ENCODE data around the gene MUC3A. TPM values are rescaled to one million over a fixed set of nuclear protein-coding genes. Genes with fewer than 3 reads are reported as not detected.
"Not testable (repeated sequence)": the region's sequence is repeated elsewhere in the genome, so short reads cannot be mapped to it uniquely, and the experiment has no call there.

The MUC3A gene
- total RNA-seq, 1 donor from 2014 or later: 2.0 TPM

- no peak overlapping the region for H3K27ac Mint-ChIP-seq
- no peak overlapping the region for H3K4me3 Mint-ChIP-seq
- no peak for DNase-seq (ENCODE audit: low spot score in 2 of 2, unreplicated experiment in 2 of 2)
- H3K9me3 Mint-ChIP-seq: peaks cover 5% of the 10 kb centered on the region
- TF ChIP-seq, protein P1, sequence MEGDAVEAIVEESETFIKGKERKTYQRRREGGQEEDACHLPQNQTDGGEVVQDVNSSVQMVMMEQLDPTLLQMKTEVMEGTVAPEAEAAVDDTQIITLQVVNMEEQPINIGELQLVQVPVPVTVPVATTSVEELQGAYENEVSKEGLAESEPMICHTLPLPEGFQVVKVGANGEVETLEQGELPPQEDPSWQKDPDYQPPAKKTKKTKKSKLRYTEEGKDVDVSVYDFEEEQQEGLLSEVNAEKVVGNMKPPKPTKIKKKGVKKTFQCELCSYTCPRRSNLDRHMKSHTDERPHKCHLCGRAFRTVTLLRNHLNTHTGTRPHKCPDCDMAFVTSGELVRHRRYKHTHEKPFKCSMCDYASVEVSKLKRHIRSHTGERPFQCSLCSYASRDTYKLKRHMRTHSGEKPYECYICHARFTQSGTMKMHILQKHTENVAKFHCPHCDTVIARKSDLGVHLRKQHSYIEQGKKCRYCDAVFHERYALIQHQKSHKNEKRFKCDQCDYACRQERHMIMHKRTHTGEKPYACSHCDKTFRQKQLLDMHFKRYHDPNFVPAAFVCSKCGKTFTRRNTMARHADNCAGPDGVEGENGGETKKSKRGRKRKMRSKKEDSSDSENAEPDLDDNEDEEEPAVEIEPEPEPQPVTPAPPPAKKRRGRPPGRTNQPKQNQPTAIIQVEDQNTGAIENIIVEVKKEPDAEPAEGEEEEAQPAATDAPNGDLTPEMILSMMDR (IDR thresholded peaks at IDR 0.05; ENCODE audit: unreplicated experiment): no peak
- no peaks in the 10 kb centered on the region for H3K36me3 Mint-ChIP-seq
- H3K27me3 Mint-ChIP-seq (ENCODE audit: low read depth): no peaks in the 10 kb centered on the region
- peaks cover 3% of the 10 kb centered on the region for H3K4me1 Mint-ChIP-seq
Observed at GRCh38 chr7:100911484-100911883, 37.9 kb upstream of the MUC3A start.

DNA sequence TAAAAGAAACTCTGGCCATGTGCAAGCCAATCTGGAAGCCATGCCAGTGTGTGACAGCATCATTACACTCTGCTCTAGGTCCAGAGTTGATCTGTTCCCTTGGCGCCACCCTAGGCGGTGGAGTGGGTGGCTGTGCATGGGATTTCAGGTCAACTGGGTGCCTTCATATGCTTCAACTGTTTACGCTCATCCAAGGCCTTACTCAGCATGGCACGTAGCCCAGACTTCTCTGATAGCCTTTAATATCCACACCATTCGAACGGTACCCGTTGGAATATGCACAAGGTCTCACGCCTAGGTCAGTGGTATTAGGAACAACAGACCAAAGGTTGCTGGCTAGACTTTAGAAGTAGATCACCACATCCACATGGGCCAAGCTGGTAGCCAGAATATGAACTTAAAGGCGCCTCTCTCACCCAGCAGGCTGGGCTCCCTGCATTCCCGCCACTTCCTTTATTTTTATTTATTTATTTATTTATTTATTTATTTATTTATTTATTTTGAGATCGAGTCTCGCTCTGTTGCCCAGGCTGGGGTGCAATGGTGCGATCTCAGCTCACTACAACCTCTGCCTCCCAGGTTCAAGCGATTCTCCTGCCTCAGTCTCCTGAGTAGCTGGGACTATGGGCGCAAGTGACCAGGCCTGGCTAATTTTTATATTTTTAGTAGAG, 35.0 kb upstream of the MUC3A start:
- H3K4me1 Mint-ChIP-seq: peaks cover 9% of the 10 kb centered on the region
- no peaks in the 10 kb centered on the region for H3K36me3 Mint-ChIP-seq
- DNase-seq (ENCODE audit: low spot score in 2 of 2, unreplicated experiment in 2 of 2): no peak
- no peaks in the 10 kb centered on the region for H3K27me3 Mint-ChIP-seq (ENCODE audit: low read depth)
- H3K27ac Mint-ChIP-seq: no peak overlapping the region
- TF ChIP-seq, protein P1 (IDR thresholded peaks at IDR 0.05; ENCODE audit: unreplicated experiment): no peak
- H3K4me3 Mint-ChIP-seq: no peak overlapping the region
- H3K9me3 Mint-ChIP-seq: no peaks in the 10 kb centered on the region

- Mint-ChIP-seq H3K4me1 (peaks cover 9% of the 10 kb centered on the region), H3K9me3 (no peaks in the 10 kb centered on the region), H3K27ac (no peak overlapping the region), H3K36me3 (no peaks in the 10 kb centered on the region), H3K4me3 (no peak overlapping the region), H3K27me3 (ENCODE audit: low read depth) (no peaks in the 10 kb centered on the region)
- TF ChIP-seq, protein P1 (IDR thresholded peaks at IDR 0.05; ENCODE audit: unreplicated experiment): no peak
- DNase-seq (ENCODE audit: low spot score in 2 of 2, unreplicated experiment in 2 of 2): no peak
Observed at GRCh38 chr7:100914879-100915447, 34.4 kb upstream of the MUC3A start.

DNA sequence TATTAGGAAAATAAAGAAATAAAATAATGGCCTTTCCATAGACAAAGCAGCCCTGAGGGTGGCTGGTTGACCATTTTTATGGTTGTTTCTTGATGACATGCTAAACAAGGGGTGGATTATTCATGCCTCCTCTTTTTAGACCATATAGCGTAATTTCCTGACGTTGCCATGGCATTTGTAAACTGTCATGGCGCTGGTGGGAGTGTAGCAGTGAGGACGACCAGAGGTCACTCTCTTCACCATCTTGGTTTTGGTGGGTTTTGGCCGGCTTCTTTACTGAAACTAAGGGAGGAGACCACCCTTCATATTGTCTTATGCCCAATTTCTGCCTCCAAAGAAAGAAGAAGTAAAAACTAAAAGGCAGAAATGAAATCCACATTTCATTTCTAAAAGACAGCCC, 30.0 kb upstream of the MUC3A start:
- H3K4me3 Mint-ChIP-seq; H3K36me3 Mint-ChIP-seq; H3K27me3 Mint-ChIP-seq (ENCODE audit: low read depth); DNase-seq (ENCODE audit: low spot score in 2 of 2, unreplicated experiment in 2 of 2); H3K27ac Mint-ChIP-seq; H3K9me3 Mint-ChIP-seq: not testable (repeated sequence)
- peaks cover 19% of the 10 kb centered on the region for H3K4me1 Mint-ChIP-seq

DNA sequence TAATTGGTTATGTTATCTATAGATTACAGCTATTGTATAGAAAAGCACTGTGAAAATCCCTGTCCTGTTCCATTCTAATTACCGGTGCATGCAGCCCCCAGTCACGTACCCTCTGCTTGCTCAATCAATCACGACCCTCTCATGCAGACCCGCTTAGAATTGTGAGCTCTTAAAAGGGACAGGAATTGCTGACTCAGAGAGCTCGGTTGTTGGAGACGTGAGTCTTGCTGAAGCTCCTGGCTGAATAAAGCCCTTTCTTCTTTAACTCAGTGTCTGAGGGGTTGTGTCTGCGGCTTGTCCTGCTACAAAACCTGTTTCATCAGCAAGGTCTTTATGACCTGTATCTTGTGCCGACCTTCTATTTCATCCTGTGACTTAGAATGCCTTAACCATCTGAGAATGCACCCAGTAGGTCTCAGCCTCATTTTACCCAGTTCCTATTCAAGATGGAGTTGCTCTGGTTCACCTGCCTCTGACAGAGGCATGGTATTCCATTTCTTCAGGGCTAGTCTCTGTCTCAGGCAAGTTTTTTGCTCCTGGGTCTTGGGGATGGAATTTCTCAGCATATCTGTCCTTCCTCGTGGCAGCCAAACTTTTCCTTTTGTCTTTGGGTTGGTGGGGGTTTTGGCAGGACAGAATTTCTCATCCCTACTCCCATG, 29.4 kb upstream of the MUC3A start:
- not testable (repeated sequence) for H3K9me3 Mint-ChIP-seq; H3K4me3 Mint-ChIP-seq; H3K36me3 Mint-ChIP-seq; DNase-seq (ENCODE audit: low spot score in 2 of 2, unreplicated experiment in 2 of 2); H3K27me3 Mint-ChIP-seq (ENCODE audit: low read depth); H3K27ac Mint-ChIP-seq
- peaks cover 19% of the 10 kb centered on the region for H3K4me1 Mint-ChIP-seq

- TF ChIP-seq, protein P1 (IDR thresholded peaks at IDR 0.05; ENCODE audit: unreplicated experiment): no peak
- H3K27ac Mint-ChIP-seq: no peak overlapping the region
- no peaks in the 10 kb centered on the region for H3K27me3 Mint-ChIP-seq (ENCODE audit: low read depth)
- peaks cover 19% of the 10 kb centered on the region for H3K4me1 Mint-ChIP-seq
- no peaks in the 10 kb centered on the region for H3K36me3 Mint-ChIP-seq
- H3K4me3 Mint-ChIP-seq: no peak overlapping the region
- H3K9me3 Mint-ChIP-seq: no peaks in the 10 kb centered on the region
- no peak for DNase-seq (ENCODE audit: low spot score in 2 of 2, unreplicated experiment in 2 of 2)
Observed at GRCh38 chr7:100921039-100921438, 28.3 kb upstream of the MUC3A start.

DNA sequence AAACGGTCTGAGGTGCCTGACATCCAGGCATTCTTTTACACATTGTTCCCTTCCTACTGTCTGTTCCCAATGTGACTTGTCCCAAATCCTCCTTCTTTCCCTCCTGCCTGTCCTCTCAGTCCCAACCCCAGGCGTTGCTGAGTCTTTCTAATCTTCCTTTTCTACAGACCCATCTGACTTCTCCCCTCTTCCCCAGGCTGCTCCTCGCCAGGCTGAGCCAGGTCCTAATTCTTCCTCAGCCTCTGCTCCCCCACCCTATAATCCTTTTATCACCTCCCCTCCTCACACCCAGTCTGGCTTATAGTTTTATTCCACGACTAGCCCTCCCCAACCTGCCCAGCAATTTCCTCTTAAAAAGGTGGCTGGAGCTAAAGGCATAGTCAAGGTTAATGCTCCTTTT, 25.7 kb upstream of the MUC3A start:
- H3K9me3 Mint-ChIP-seq; H3K36me3 Mint-ChIP-seq; DNase-seq (ENCODE audit: low spot score in 2 of 2, unreplicated experiment in 2 of 2); H3K27ac Mint-ChIP-seq; H3K4me3 Mint-ChIP-seq; H3K27me3 Mint-ChIP-seq (ENCODE audit: low read depth): not testable (repeated sequence)
- H3K4me1 Mint-ChIP-seq: peaks cover 10% of the 10 kb centered on the region

Measured in mesothelial cell of epicardium (in vitro differentiated cells).